GM10266 (cell line): ENCODE results near the gene CD19.
"Not testable (repeated sequence)": the region's sequence is repeated elsewhere in the genome, so short reads cannot be mapped to it uniquely, and the experiment has no call there.

Source experiments
- DNase-seq: peaks from one replicate; pipeline ENCODE4 v3.0.0; 2012; ENCODE audit errors: extremely low spot score
- CTCF ChIP-seq: IDR thresholded peaks from 2 replicates; pipeline ENCODE4 v1.5.1; 2012; ENCODE audit warnings: mild to moderate bottlenecking, low read depth; ENCODE audit not compliant: control insufficient read depth, insufficient read depth; ENCODE audit errors: missing control alignments

The CD19 gene

DNA sequence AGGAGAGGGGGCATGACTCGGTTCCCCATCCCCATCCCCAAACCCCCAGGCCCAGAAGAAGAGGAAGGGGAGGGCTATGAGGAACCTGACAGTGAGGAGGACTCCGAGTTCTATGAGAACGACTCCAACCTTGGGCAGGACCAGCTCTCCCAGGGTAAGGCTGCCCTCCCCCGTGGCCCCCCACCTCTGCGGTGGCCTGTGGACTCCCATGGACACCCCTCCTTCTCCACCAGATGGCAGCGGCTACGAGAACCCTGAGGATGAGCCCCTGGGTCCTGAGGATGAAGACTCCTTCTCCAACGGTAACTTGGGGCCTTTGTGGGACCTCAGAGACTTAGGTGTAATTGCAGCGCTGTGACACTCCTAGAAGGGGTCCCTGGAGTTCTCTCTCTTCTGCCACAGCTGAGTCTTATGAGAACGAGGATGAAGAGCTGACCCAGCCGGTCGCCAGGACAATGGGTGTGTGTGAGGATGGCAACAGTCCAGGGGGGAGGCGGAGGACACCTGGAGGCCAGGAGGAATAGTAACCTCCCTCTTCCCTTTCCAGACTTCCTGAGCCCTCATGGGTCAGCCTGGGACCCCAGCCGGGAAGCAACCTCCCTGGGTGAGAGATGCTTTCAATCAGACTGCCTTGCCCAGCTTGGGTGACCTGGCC lies 5.6 kb downstream of the CD19 start:
- DNase-seq, result no peak
- no peak for TF ChIP-seq CTCF

GRCh38 chr16:28938721-28939120 lies 7.0 kb downstream of the CD19 start:
- no peak for TF ChIP-seq CTCF
- no peak for DNase-seq

DNA sequence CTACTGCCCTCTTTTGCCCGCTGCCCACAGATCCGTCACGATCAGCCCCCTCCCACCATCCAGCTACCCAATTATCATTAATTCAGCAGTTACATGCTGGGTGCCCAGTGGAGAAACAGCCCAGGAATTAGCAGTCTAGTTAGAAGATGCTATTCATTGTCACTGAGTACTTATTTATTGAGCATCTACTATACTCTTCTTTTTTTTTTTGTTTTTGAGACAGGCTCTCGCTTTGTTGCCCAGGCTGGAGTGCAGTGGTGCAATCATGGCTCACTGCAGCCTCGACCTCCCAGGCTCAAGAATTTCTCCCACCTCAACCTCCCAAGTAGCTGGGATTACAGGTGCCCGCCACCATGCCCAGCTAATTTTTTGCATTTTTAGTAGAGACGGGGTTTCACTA lies 8.1 kb downstream of the CD19 start:
- not testable (repeated sequence) for DNase-seq

DNA sequence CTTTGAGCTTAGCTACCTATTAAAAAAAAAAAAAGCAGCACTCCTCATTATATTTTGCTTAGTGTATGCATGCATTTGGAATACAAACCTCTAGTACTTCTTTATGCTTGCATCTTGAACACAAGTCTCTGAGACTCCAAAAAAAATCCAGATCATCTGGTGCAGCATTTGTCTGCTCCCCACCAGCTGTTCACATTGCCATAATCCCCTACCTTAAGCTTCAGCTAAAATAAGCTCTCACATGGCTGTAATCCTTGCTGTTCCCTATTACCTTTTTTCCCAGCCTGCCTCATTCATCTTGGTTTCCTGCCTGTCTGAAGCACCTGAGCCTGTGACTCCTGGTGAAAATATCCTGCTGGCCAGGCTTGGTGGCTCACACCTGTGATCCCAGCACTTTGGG lies 11.5 kb downstream of the CD19 start:
- no peak for TF ChIP-seq CTCF

GRCh38 chr16:28946681-28947080 lies 14.9 kb downstream of the CD19 start:
- no peak for DNase-seq

More for the DNA sequence above, 11.5 kb downstream of the CD19 start:
- DNase-seq, result no peak

GRCh38 chr16:28950648-28951409 lies 19.1 kb downstream of the CD19 start, which contains the start of gene NFATC2IP:
NFATC2IP (plus strand) TSS chr16:28950937; CDS start chr16:28951012, 75 bp downstream.
- DNase-seq, result peak; percentile 99
- TF ChIP-seq CTCF, result no peak

More at GRCh38 chr16:28946681-28947080, 14.9 kb downstream of the CD19 start:
- no peak for TF ChIP-seq CTCF

GRCh38 chr16:28951410-28951943 lies 19.7 kb downstream of the CD19 start:
- no peak for TF ChIP-seq CTCF
- no peak for DNase-seq
